ENCODE results near the gene DENND5B. TPM values are rescaled to one million over a fixed set of nuclear protein-coding genes. Genes with fewer than 3 reads are reported as not detected.

The DENND5B gene
- total and polyA plus RNA-seq, 12 donors: 5.2 to 60.8 (median 45.3) TPM

DNA sequence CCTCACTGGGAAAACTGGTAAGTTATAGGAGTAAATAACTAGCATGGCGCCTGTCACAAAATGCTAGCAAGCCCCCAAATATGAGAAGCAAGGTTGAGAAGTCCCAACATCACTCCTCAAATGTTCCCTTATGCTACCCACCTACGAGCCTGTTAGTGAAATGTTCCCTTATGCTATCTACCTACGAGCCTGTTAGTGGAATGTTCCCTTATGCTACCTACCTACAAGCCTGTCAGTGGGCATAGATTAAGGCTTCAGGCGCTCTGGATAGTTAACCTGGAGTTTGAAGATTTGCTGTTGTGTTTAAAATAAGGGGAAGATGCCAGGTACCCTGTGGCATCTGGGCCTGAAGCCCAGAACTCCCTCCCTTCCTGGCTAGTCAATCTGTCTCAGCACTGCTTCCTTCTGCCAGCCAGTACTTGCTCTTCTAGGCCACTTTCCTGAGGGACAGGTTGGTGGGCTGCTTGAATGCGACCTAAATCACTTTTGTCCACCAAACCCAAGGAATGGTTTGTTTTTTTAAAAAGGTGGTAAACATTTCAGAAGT is 197.9 kb downstream of the DENND5B start:
- Histone ChIP-seq H3K4me3 (no peak overlapping the region), H3K36me3 (peaks cover 0 to 90% (median 16%) of the 10 kb centered on the region in 9 donors), H3K4me1 (peaks cover 0 to 4% (median 0%) of the 10 kb centered on the region in 9 donors), H3K27ac (no peak overlapping the region), H3K9me3 (no peaks in the 10 kb centered on the region), H3K27me3 (no peaks in the 10 kb centered on the region)
- intact Hi-C loops (cut with DNase I): no loop called here
- no peak for DNase-seq
- TF ChIP-seq, protein P1, sequence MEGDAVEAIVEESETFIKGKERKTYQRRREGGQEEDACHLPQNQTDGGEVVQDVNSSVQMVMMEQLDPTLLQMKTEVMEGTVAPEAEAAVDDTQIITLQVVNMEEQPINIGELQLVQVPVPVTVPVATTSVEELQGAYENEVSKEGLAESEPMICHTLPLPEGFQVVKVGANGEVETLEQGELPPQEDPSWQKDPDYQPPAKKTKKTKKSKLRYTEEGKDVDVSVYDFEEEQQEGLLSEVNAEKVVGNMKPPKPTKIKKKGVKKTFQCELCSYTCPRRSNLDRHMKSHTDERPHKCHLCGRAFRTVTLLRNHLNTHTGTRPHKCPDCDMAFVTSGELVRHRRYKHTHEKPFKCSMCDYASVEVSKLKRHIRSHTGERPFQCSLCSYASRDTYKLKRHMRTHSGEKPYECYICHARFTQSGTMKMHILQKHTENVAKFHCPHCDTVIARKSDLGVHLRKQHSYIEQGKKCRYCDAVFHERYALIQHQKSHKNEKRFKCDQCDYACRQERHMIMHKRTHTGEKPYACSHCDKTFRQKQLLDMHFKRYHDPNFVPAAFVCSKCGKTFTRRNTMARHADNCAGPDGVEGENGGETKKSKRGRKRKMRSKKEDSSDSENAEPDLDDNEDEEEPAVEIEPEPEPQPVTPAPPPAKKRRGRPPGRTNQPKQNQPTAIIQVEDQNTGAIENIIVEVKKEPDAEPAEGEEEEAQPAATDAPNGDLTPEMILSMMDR (IDR thresholded peaks at IDR 0.05): no peak
- ATAC-seq: peak in 1 of 8 donors; percentile 37
- 89 to 92% methylated on average over 5 of the region's 5 CpGs for WGBS, 2 donors

DNA sequence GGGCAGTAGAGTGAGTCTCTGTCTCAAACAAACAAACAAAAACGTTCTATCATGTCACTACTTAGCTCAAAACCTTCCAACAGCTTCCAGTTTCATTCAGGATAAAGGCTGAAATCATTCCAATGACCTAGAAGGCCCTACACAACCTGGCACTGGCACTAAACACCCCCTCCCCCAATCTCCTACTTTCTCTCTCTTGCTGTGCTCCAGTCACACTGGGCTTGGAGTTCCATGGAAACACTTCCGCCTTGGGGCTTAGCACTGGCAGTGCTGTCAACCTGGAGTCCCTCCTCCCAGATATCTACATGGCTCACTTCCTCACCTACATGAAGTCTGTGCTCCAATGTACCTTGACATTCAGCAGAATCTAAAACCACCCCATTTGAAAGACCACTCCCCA is 199.9 kb downstream of the DENND5B start:
- DNase-seq (no peak), ATAC-seq (peak in 2 of 8 donors; percentile 29 to 69)
- intact Hi-C loops (cut with DNase I): no loop called here
- Histone ChIP-seq H3K9me3 (no peaks in the 10 kb centered on the region), H3K27me3 (no peaks in the 10 kb centered on the region), H3K4me3 (no peak overlapping the region), H3K27ac (no peak overlapping the region), H3K36me3 (peaks cover 0 to 95% (median 20%) of the 10 kb centered on the region in 9 donors), H3K4me1 (peaks cover 0 to 4% (median 0%) of the 10 kb centered on the region in 9 donors)
- WGBS, 2 donors: 70 to 74% methylated on average over 2 of the region's 2 CpGs
- TF ChIP-seq, protein P1 (IDR thresholded peaks at IDR 0.05): no peak

DNA sequence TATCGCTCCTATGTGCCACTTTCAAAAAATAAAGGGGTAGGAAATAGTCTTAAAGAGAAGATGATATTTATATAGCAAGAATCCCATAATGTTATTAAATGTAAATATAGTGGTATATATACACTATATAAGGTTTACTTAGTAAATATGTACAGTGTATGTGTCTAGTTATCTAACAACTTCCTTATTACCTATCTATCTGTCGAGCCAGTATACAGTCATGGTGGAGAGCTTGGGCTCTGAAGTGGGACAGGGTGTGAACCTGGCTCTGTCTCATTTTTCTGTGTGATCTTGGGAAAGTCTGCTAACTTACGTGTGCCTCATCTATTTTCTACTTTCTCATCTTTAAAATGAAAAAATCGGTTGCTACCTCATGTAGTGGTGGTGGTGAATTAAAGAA is 202.2 kb downstream of the DENND5B start:
- no peak for DNase-seq

DNA sequence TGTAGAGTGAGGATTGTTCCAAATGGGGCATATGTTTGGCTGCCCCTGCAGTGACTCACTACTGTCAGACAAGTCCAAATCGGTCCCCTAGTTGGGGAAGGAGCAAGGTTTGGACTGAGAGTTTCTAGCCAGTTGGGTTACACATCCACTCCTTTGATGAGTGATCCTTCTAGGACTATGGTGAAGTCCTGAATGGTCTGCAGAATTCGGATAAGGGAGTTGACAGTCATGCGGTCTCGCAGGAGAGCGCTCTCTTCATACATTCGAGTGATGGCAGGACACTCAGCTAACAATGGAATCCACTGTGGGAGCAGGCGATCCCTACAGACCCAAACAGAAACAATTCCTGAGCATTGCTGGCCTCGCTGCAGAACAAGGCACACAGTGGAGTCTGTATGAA is 203.5 kb downstream of the DENND5B start:
- Histone ChIP-seq H3K27me3 (no peaks in the 10 kb centered on the region), H3K36me3 (peaks cover 0 to 82% (median 18%) of the 10 kb centered on the region in 9 donors), H3K4me1 (no peaks in the 10 kb centered on the region), H3K27ac (no peak overlapping the region), H3K4me3 (no peak overlapping the region), H3K9me3 (no peaks in the 10 kb centered on the region)
- WGBS, 2 donors: 69 to 74% methylated on average over 8 of the region's 8 CpGs
- ATAC-seq: peak in 1 of 8 donors; percentile 38
- DNase-seq: no peak
- intact Hi-C loops (cut with DNase I): no loop called here
- TF ChIP-seq, protein P1 (IDR thresholded peaks at IDR 0.05): no peak

More for the DNA sequence above, 202.2 kb downstream of the DENND5B start:
- Histone ChIP-seq H3K27me3 (no peaks in the 10 kb centered on the region), H3K4me3 (no peak overlapping the region), H3K36me3 (peaks cover 0 to 89% (median 20%) of the 10 kb centered on the region in 9 donors), H3K4me1 (peaks cover 0 to 4% (median 0%) of the 10 kb centered on the region in 9 donors), H3K9me3 (no peaks in the 10 kb centered on the region), H3K27ac (no peak overlapping the region)
- TF ChIP-seq, protein P1 (IDR thresholded peaks at IDR 0.05): no peak
- ATAC-seq: no peak
- WGBS, 2 donors: 89 to 94% methylated on average over 4 of the region's 4 CpGs
- intact Hi-C loops (cut with DNase I): no loop called here

Data from heart right ventricle (tissue), 16 donors.